ENCODE measurements around the gene GTF2IRD1. TPM values are rescaled to one million over a fixed set of nuclear protein-coding genes. Genes with fewer than 3 reads are reported as not detected.
"Not testable (repeated sequence)": the region's sequence is repeated elsewhere in the genome, so short reads cannot be mapped to it uniquely, and the experiment has no call there.

The GTF2IRD1 gene
- total RNA-seq, 2 experiments from 2014 or later: 0.20 to 0.66 TPM

- CTCF ChIA-PET: interaction anchor here (1.4 kb wide), 1 partner anchor 126 kb away, joined by 3 read pairs; no protein-coding TSS in a partner anchor
- H3K36me3 Mint-ChIP-seq; DNase-seq; H3K9me3 Mint-ChIP-seq (ENCODE audit: low read depth); H3K4me3 Mint-ChIP-seq; H3K27ac Mint-ChIP-seq; ATAC-seq; H3K27me3 Mint-ChIP-seq; H3K4me1 Mint-ChIP-seq: not testable (repeated sequence)
Measured at GRCh38 chr7:74440143-74440542, 13.6 kb upstream of the GTF2IRD1 start.

GRCh38 chr7:74441801-74442200 is 11.9 kb upstream of the GTF2IRD1 start:
- no peaks in the 10 kb centered on the region for H3K4me1 Mint-ChIP-seq
- ATAC-seq (no peak), DNase-seq (no peak)
- H3K27ac Mint-ChIP-seq: no peak overlapping the region
- CTCF ChIA-PET: no interaction called here
- H3K9me3 Mint-ChIP-seq (ENCODE audit: low read depth): peaks cover 2% of the 10 kb centered on the region
- H3K4me3 Mint-ChIP-seq: no peak overlapping the region
- H3K27me3 Mint-ChIP-seq: peaks cover 2% of the 10 kb centered on the region
- peaks cover 2% of the 10 kb centered on the region for H3K36me3 Mint-ChIP-seq

- no peak for ATAC-seq
- no peaks in the 10 kb centered on the region for H3K4me1 Mint-ChIP-seq
- peaks cover 2% of the 10 kb centered on the region for H3K9me3 Mint-ChIP-seq (ENCODE audit: low read depth)
- CTCF ChIA-PET: interaction anchor here (0.6 kb wide), 1 partner anchor 172 kb away, joined by 3 read pairs; no protein-coding TSS in a partner anchor
- H3K27me3 Mint-ChIP-seq: peaks cover 2% of the 10 kb centered on the region
- H3K36me3 Mint-ChIP-seq: no peaks in the 10 kb centered on the region
- no peak for DNase-seq
- no peak overlapping the region for H3K4me3 Mint-ChIP-seq
- no peak overlapping the region for H3K27ac Mint-ChIP-seq
Measured at GRCh38 chr7:74443543-74444247, 10.0 kb upstream of the GTF2IRD1 start.

GRCh38 chr7:74449144-74449543 is 4.6 kb upstream of the GTF2IRD1 start:
- Mint-ChIP-seq H3K9me3 (ENCODE audit: low read depth) (no peaks in the 10 kb centered on the region), H3K27ac (no peak overlapping the region), H3K4me1 (peaks cover 13% of the 10 kb centered on the region), H3K4me3 (no peak overlapping the region), H3K27me3 (peaks cover 18% of the 10 kb centered on the region), H3K36me3 (peaks cover 5% of the 10 kb centered on the region)
- ATAC-seq (no peak), DNase-seq (no peak)
- CTCF ChIA-PET: interaction anchor here (0.6 to 2.1 kb wide), 5 partner anchors 14 to 167 kb away, joined by 3 to 9 read pairs (median 3); no protein-coding TSS in a partner anchor

- ATAC-seq (peak; percentile 17), DNase-seq (peak; percentile 71)
- no peak overlapping the region for H3K4me3 Mint-ChIP-seq
- no peaks in the 10 kb centered on the region for H3K9me3 Mint-ChIP-seq (ENCODE audit: low read depth)
- peaks cover 13% of the 10 kb centered on the region for H3K4me1 Mint-ChIP-seq
- CTCF ChIA-PET: interaction anchor here (0.6 to 2.1 kb wide), 9 partner anchors 10 to 243 kb away, joined by 3 to 9 read pairs (median 4); no protein-coding TSS in a partner anchor
- H3K27me3 Mint-ChIP-seq: peaks cover 20% of the 10 kb centered on the region
- peak overlapping the region; percentile 24 for H3K27ac Mint-ChIP-seq
- H3K36me3 Mint-ChIP-seq: peaks cover 5% of the 10 kb centered on the region
Measured at GRCh38 chr7:74449809-74450397, 3.8 kb upstream of the GTF2IRD1 start.

- H3K36me3 Mint-ChIP-seq: peaks cover 5% of the 10 kb centered on the region
- no peaks in the 10 kb centered on the region for H3K9me3 Mint-ChIP-seq (ENCODE audit: low read depth)
- CTCF ChIA-PET: interaction anchor here (1.2 kb wide), 2 partner anchors 114 to 247 kb away, joined by 3 read pairs; no protein-coding TSS in a partner anchor
- H3K27me3 Mint-ChIP-seq: peaks cover 35% of the 10 kb centered on the region
- peak overlapping the region; percentile 23 for H3K4me3 Mint-ChIP-seq
- DNase-seq: no peak
- H3K4me1 Mint-ChIP-seq: peaks cover 13% of the 10 kb centered on the region
- H3K27ac Mint-ChIP-seq: peak overlapping the region; percentile 56
- ATAC-seq: no peak
Measured at GRCh38 chr7:74452748-74453321, 871 bp upstream of the GTF2IRD1 start.

GRCh38 chr7:74454021-74454924 is 567 bp downstream of the GTF2IRD1 start:
- no peak overlapping the region for H3K4me3 Mint-ChIP-seq
- peaks cover 5% of the 10 kb centered on the region for H3K36me3 Mint-ChIP-seq
- H3K4me1 Mint-ChIP-seq: peaks cover 13% of the 10 kb centered on the region
- CTCF ChIA-PET: no interaction called here
- no peaks in the 10 kb centered on the region for H3K9me3 Mint-ChIP-seq (ENCODE audit: low read depth)
- H3K27me3 Mint-ChIP-seq: peaks cover 35% of the 10 kb centered on the region
- ATAC-seq (no peak), DNase-seq (no peak)
- H3K27ac Mint-ChIP-seq: no peak overlapping the region

GRCh38 chr7:74454925-74455288 is 1.2 kb downstream of the GTF2IRD1 start:
- Mint-ChIP-seq H3K36me3 (peaks cover 5% of the 10 kb centered on the region), H3K9me3 (ENCODE audit: low read depth) (no peaks in the 10 kb centered on the region), H3K27ac (no peak overlapping the region), H3K27me3 (peaks cover 31% of the 10 kb centered on the region), H3K4me1 (peaks cover 13% of the 10 kb centered on the region), H3K4me3 (no peak overlapping the region)
- CTCF ChIA-PET: no interaction called here
- ATAC-seq (no peak), DNase-seq (no peak)

GRCh38 chr7:74455291-74455804 is 1.6 kb downstream of the GTF2IRD1 start:
- H3K36me3 Mint-ChIP-seq: peaks cover 5% of the 10 kb centered on the region
- H3K9me3 Mint-ChIP-seq (ENCODE audit: low read depth): no peaks in the 10 kb centered on the region
- H3K4me3 Mint-ChIP-seq: no peak overlapping the region
- H3K27ac Mint-ChIP-seq: no peak overlapping the region
- ATAC-seq (no peak), DNase-seq (no peak)
- peaks cover 13% of the 10 kb centered on the region for H3K4me1 Mint-ChIP-seq
- H3K27me3 Mint-ChIP-seq: peaks cover 29% of the 10 kb centered on the region
- CTCF ChIA-PET: no interaction called here

- no peak overlapping the region for H3K4me3 Mint-ChIP-seq
- H3K27me3 Mint-ChIP-seq: peaks cover 26% of the 10 kb centered on the region
- H3K4me1 Mint-ChIP-seq: peaks cover 13% of the 10 kb centered on the region
- H3K27ac Mint-ChIP-seq: no peak overlapping the region
- no peak for ATAC-seq
- DNase-seq: no peak
- no peaks in the 10 kb centered on the region for H3K9me3 Mint-ChIP-seq (ENCODE audit: low read depth)
- CTCF ChIA-PET: no interaction called here
- peaks cover 5% of the 10 kb centered on the region for H3K36me3 Mint-ChIP-seq
Measured at GRCh38 chr7:74455928-74456327, 2.2 kb downstream of the GTF2IRD1 start.

- H3K9me3 Mint-ChIP-seq (ENCODE audit: low read depth): no peaks in the 10 kb centered on the region
- ATAC-seq (no peak), DNase-seq (no peak)
- peaks cover 26% of the 10 kb centered on the region for H3K27me3 Mint-ChIP-seq
- CTCF ChIA-PET: no interaction called here
- H3K27ac Mint-ChIP-seq: no peak overlapping the region
- no peak overlapping the region for H3K4me3 Mint-ChIP-seq
- H3K4me1 Mint-ChIP-seq: peaks cover 10% of the 10 kb centered on the region
- peaks cover 5% of the 10 kb centered on the region for H3K36me3 Mint-ChIP-seq
Measured at GRCh38 chr7:74457007-74457406, 3.3 kb downstream of the GTF2IRD1 start.

GRCh38 chr7:74461970-74462706 is 8.4 kb downstream of the GTF2IRD1 start:
- no peaks in the 10 kb centered on the region for H3K4me1 Mint-ChIP-seq
- peaks cover 3% of the 10 kb centered on the region for H3K27me3 Mint-ChIP-seq
- ATAC-seq (no peak), DNase-seq (no peak)
- no peak overlapping the region for H3K4me3 Mint-ChIP-seq
- no peak overlapping the region for H3K27ac Mint-ChIP-seq
- CTCF ChIA-PET: interaction anchor here (1.3 to 1.4 kb wide), 2 partner anchors 13 to 256 kb away, joined by 3 read pairs; no protein-coding TSS in a partner anchor
- H3K36me3 Mint-ChIP-seq: no peaks in the 10 kb centered on the region
- no peaks in the 10 kb centered on the region for H3K9me3 Mint-ChIP-seq (ENCODE audit: low read depth)

All from activated CD8-positive, alpha-beta memory T cell treated with anti-CD3 and anti-CD28 coated beads, Interleukin-2, amount 10 ng/mL, durations not matched to agents 7 days and 5 days (primary cell).